Stimulated activated CD4-positive, alpha-beta T cell treated with anti-CD3 and anti-CD28 coated beads, Interleukin-15, amount 100 ng/mL, for 1 hour (primary cell): Measurements from ENCODE around the gene WDR93.

Experiments used
- DNase-seq, 2 donors: peaks; one replicate each; pipeline ENCODE4 v3.0.0-alpha.2; 2020; ENCODE audit warnings: low read depth in 1 of 2, low spot score in 1 of 2

The WDR93 gene

DNA sequence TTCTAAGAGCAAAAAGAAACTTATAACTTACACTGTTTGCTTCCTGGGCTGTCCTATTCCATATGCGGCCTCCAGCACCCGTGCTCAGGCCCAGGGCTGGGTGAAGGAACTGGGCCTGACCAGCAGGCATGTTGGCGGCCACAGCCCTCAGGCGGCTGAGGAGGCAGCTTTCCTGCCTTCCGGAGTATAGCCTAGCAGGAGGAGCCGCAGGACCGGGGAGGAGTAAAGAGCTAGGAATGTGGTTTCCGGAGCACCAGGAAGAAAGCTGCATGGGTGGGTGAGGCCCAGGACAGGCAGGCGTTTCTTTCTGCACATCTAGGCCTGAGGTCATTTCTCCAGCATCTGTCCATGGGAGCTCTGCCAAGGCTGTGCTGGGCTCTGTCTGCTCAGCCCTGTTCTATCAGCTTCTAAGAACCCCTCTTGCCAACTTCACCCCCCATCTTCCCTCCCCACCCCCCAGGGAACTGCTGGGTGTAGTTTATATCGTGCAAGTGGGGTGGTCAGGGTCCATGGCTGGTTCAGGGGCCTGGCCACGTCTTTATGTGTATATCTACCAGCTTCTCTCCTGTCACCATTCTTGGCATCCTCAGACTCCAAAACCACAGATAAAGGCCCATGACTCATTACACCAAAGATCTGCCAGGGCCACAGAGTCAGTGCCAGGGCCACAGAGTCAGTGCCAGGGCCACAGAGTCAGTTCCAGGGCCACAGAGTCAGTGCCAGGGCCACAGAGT lies 27.6 kb upstream of the WDR93 start:
- DNase-seq = no peak

DNA sequence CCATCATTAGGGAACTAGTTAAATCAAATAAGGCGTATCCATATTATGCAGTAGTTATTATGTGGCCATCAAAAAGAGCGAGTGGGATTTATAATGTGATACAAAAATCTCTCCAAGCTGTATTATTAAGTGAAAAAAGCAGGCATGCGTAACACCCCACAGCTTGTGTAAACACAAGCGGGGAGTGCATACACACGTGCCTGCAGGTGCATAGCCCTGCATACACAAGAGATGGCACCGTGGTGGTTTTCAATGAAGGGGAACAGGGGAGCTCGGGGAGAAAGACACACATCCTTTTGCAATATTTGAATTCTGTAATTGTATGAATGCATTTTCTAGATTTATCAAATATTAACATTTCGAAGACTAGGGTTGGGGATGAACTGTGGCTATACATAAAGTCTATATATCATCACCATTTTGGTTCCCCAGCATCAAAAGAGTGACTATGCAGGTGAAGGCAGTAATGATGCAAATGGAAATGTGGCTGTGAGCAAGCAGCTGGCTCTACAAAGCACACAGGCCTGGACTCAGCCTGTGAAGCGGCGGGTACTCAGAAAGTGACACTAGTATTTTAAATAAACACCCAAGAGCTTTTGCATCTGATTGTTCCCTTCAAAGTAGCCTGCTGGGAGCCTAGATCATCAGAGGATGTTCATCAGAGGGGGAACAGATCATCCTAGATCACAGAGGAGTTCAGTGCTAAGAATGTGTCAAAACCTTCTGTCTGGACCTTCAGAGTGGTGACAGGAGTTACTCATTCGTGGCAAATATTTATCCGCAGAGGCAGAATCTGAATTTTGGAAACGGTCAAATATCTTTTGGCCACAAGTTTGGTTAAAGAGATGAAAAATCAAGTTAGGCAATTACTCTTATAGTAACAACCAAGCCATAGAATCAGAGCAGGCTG lies 25.9 kb upstream of the WDR93 start:
- DNase-seq = no peak

DNA sequence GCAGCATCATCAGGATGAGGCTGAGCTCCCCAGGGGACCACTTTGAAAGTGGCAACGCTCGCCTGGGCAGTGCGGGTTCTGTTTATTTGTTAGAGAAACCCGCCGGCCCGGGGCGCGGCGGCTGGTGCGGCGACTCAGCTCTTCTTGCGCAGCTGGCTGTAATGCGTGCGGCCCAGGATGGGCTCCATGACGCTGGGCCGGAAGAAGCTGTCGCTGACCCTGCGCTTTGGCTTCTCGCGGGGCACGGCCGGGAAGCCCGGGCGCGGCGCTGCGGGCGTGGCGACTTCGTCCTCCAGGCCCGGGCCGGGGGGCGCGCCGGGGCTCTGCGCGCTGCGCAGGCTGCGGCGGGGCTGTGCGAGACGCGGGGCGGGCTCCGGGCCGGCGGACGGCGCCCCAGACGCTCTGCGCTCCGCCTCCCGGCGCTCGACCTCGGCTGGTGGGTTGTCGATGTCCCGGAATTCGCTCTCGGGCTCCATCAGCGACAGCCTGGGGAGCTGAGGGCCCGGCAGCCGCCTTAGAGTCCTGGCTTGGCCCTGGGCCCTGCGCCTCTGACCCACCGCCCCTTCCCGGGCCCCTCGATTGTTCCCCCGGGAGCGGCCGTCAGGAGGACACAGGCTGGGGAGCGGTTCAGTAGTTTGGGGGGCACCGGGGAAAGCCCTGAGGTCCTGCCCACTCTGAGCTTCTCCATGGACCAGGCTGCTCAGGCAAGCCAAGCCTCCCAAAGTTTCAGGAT lies 25.0 kb upstream of the WDR93 start:
- DNase-seq = no peak

DNA sequence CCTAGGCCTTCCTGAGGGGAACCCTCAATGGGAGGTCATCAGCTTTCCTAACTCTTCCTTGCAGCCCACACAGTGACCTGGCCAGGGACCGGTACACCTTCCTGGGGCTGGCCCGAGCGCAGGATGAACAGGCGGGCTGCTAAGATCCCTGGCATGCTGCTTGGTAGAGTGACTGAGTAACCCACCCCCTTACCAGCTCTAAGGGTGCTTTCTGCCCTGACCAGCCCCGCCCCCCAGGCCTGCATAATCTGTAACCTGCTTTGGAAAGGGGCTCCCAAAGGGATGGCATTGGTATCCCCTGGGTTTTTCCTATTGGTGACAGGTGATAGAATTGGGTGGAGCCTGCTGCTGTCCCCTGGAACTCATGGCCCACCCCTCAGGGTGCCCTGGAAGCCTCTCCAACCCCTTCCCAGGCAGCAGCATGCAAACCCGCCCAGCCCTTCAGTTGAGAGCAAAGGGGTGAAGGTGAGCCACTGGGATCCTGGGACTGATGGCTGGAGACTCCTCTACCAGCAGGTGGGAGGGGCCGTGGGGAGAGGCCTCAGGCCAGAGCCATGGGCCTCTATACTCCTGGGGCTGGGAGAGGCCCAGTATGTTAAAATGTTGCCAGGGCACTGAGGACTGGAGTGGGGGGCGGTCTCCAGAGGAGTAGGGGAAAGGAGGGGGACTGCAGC lies 24.3 kb upstream of the WDR93 start:
- DNase-seq = no peak

DNA sequence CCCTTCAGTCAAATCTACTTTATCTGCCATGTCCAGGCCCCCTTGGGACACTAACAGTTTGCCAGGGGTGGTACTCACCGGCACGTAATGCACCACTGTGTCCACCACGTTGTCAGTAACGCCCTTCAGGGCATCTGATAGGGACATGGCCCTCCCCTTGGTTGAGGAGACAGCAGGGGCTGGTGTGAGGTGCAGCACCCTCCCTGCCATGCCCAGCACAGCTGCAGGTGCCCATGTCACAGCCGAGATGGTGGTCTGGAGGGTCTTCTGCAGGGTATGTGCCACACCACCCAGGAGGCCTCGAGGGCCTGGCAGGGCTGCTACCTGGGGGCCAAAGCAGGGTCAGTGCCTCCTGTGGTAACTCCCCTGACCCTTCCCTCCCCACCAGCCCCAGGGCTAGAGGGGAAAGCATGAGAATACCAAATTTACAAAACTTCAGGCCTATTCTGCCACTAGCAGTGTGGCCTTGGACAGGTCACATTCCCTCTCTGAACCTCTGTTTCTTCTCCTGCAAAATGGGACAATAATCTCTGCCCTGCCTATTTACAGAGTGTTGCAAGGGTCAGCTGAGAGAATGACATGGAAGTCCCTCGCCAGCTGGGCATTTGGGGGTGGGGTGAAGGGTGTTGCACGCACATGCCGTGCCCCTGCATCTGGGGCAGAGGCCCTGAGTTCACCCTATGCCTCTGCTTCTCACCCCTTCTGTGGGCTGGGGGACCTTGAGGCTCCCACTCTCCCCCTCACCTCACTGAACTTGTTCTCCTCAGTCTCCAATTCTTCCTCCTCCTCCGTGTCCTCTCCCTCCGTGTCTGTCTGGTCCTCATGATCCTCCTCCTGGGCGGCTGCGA lies 23.5 kb upstream of the WDR93 start:
- no peak for DNase-seq

DNA sequence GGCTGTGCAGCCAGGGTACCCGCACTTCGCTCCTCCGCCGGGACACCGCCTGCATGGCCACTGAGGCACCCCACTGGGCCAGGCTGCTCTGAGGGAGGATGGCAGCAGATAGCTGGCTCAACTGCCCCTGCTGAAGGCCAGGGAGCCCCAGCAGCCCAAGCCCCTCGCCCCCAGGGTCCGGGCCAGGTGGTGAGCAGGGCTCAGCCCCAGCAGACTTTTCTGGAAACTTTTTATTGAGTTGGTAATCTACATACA lies 23.0 kb upstream of the WDR93 start:
- no peak for DNase-seq

DNA sequence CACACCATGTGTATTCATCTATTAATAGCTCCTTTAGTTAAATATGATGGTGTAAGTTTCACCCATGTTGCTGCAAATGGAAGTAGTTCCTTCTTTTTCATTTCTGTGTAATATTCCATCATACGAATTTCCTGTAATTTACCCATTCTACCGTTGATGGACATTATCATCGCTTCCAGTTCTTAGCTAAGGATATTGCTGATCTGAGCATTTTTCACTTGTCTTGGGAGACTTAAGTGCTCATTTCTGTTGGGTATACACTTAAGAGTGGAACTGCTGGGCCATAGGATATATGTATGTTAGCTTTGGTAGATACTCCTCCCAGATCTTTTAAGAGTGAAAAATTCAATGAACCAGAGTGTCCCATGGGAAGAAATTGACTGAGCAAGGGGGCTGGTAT lies 22.4 kb upstream of the WDR93 start:
- no peak for DNase-seq

DNA sequence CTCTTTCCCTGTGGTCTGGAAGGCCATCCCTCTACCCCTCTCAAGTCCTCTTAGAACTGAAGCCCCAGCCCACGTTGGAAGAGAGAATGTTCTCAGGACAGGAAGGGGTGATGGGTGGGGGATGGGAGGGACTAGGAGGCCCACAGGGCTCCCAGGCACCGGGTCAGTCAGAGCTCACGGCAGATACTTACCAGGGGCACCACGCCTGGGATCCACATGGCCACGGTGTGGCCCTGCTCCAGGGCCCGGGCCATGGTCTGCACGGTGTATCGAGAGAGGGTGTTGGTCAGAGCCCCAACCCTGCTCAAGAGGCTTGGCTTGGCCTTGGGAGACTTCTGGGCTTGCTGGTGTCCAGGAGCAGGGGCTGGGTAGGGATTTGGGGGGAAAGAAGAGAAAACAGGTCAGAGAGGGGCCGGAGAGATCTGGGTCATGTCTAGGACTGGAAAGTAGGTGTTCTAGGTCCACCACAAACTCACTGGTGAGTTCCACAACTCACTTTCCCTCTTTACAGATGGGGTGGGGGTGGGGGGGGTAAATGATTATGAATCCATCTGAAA lies 21.2 kb upstream of the WDR93 start:
- no peak for DNase-seq

DNA sequence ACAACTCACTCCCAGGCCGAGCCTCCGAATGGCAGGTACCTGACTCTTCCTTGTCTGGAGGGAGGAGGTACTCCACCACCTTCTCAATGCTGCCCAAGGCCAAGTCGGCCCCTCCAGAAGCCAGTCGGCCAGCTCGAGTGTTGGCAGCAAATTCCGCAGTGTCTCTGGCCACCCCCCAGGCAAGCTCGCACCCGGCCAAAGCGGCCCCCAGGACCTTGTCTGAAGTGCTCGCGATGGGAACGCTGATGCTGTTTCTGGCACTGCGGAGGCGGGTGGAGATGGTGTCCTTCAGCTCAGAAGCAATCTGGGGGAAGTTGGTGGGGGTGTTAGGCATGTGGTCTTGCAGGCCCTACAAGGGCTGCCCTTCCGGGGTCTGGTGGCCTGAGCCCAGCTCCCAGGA lies 20.7 kb upstream of the WDR93 start:
- no peak for DNase-seq

DNA sequence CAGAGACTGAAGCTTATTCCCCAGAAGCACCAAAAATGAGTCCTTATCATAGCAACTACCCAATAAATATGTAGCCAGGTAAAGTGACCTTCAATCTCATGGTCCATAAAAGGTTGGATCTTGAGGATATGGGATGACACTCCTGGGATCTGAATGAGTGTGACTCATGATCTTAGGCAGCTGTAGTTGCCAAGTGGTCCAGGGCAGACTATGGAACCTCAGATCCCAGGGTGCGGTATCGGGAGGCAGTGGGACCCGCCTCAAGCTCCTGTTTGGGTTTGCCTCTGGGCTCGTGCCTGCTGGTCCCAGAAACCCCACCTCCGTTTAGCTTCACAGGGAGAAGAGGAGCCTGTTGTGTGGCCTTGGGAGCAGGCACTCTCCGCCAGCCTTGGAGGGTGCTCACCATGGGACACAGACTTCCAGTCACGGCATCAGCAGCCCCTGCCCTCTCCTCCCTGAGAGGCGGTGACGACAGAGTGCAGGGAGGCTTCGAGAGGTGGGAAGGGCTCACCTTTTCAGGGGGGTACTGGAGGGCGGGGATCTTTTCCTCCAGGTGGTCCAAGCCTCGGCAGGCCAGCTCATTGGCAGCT lies 19.5 kb upstream of the WDR93 start:
- no peak for DNase-seq

DNA sequence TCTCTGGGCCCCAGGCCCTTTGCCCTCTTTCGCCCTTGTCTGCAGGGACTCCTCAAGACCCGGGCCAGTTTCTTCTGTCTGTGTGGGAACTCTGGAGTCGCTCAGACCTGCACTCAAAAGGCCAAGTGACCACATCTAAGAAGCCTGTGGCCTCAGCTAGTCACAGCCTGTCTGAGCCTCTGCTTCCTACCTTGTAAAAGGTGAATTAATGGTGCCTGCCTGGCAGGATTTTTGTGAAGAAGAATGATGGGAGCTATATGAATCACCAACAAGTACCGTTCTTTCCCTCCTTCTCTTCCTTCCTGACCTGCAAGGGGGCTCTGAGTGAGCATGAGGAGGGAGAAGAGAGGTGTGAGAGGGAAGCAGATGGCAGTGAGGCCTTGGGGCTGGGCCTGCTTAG lies 18.9 kb upstream of the WDR93 start:
- no peak for DNase-seq

DNA sequence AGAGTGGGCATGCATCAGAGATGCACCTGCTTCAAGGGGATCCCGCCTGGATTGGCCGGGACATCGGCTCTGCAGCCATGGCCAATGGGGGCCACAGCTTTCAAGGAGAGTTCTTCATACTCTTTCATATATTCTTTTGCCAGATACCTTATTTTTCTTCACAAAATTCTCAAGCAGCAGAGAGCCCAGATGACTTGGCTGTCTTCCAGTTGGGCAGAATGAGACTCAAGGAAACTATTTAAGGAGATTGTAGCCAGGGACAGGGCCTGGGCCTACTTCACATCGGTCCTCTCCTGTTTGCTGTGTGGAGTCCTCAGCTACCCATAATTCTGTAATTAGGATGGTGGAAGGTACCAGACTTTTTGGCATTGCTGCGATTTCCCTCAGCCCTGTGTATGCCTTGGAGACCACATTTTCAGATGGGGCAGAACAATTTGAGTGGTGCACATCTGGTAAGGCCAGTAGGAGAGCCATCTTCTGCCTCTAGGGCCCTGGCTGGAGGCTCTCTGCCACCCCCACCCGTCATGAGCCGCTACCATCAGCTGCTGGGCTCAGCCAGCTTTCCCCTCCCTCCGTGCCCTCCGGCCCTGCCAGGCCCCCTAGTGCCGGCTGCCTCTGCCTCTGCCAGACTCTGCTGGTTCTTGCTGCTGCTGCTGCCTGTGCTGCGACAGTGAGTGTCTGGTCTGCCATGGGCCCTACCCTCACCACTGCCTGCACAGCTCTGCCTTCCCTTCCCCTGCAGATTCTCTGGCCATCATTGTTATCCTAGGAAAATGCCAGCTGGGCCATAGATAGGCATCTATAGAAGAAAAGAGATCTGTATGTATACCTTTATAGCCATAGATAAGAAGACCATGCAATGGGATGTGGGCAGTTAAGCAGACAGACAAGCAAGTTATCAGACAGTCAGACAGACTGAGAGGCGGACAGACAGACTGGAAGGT lies 18.1 kb upstream of the WDR93 start:
- no peak for DNase-seq

DNA sequence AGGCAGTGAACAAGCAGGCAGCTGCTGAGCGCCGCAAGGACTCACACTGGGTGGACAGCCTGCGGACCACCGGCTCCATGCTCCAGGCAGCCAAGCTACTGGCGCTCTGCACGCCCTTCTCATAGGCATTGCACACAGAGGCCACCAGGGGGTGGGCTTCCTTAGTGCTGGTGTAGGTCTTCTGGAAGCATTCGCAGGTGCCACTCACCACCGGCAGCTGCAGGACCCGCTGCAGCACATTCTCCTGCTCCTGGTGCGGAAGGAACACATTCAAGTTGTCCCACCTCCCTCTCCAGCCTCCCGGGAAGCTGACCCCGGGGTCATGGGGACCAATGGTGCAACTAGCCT lies 17.5 kb upstream of the WDR93 start:
- DNase-seq = no peak

DNA sequence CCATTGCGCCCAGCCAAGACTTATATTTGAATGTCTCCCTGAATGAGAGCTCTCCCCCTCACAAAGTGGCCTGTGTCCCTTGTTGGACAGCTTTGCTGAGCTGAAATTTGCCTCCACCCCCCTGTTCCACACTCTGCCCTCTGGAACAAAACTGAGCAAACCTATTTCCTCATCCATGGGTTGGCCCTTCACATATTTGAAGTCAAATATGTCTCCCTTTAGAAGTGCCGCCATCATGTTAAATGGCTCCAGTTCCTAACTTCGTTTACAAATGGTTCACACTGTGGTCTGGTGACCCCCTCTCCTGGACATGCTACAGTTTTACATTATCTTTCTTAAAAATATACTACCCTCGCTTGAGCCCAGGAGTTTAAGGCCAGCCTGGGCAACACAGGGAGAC lies 16.1 kb upstream of the WDR93 start:
- no peak for DNase-seq

DNA sequence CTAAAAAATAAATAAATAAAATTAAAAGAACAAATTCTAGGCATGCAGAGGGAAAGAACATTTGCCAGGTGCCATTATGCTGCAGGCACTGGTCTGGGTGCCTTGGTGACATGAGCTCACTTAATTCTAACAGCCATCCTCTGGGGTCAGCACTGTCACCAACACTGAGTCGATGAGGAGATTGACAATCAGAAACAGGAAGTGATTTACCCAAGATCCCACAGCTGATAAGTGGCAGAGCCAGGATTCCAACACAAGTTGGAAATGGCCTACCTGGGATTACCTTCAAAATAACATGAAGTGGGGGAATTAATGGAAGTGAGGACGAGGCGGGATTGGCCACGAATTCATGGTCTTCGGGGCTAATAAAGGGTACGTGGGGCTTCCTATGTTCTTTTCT lies 15.0 kb upstream of the WDR93 start:
- no peak for DNase-seq

DNA sequence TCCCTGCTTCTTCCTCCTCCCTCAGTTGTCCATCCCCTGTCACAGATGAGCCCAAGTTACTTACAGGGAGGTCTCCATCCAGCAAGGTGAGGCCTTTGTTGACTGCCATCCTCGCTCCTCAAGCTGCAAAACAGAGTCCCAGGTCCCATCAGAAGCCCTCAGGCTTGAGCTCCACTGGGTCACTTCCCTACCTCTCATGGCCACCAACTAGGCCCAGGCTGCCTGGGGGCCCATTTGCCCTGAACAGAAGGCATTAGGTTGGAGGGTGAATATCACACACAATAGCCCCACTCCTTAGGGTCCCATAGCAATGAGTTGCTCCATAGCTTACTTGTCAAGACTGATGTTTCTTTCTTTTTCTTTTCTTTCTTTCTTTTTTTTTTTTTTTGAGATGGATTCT lies 13.2 kb upstream of the WDR93 start:
- no peak for DNase-seq

DNA sequence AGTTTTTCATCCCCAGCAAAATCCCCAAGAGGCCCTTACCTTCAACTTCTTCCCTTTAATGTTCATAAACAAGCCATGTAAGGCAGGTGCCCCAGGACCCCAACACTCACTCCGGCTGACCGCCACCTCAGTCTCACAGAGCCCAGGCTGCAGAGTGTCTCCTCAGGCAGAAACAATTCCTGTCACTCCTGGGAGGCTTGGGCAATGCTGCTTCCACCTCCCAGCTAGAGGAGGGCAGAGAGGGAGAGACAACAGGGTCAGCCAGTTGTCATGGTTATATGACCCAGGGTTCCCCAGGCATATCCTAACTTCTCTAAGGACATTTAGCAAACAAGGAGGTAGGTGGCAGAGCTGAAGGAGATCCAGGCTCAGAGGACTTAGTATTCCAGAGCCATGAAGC lies 11.4 kb upstream of the WDR93 start, which contains the start of gene PLIN1:
PLIN1 (minus strand) TSS at position 156 of the 400 bp plus-strand sequence. CDS start 1,878 bp downstream, outside the sequence.
- DNase-seq = no peak

DNA sequence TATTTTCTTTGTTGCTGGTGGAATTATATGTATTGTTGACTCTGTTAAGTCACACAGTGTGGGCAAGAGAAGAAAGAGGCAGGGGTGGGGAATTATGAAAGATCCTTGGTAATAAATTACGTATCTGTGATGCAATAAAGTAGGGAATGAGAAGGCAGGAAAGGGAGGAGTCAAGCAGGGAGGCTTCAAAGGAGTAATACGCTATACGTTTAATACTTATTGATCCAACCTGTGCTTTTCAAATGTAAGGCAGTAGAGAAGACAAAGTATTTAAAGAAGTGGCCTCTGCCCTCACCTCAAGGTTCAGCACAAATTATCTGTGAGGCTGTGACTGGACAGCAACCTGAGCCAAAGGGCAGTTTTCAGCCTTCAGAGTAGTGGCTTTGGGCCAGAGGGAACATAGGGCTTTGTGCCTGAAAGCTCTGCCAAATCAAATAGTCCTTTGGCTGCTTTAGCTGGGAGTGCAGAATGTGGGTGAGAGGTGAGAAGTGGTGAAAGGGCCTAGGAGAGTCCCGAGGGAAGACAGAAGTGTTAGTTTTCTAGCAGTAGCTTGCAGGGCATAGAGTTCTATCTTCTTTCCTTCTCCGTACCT lies 10.2 kb upstream of the WDR93 start:
- DNase-seq = no peak

DNA sequence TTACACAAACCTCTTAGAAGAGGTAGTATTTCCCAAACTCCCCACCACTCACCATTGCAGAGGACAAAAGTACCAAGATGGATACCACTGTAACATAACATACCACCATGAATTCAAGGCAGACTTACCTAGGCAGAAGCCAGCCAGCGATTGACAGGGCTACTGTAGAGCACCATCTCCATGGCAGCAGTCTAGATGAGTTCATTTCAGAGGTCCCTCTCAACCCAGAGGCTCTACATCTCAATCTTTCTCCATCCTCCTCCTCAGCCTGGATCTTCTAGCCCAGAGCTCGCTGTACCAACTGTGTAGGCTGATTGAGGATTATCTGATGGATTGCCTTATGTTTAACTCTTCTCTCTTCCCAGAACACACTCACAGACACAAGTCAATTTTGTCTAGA lies 9.5 kb upstream of the WDR93 start:
- no peak for DNase-seq
